GM10266 (cell line): ENCODE data around the gene ADK.
"Not testable (repeated sequence)": the region's sequence is repeated elsewhere in the genome, so short reads cannot be mapped to it uniquely, and the experiment has no call there.

Experiments used
- DNase-seq: peaks from one replicate; pipeline ENCODE4 v3.0.0; 2012; ENCODE audit errors: extremely low spot score
- CTCF ChIP-seq: IDR thresholded peaks from 2 replicates; pipeline ENCODE4 v1.5.1; 2012; ENCODE audit warnings: mild to moderate bottlenecking, low read depth; ENCODE audit not compliant: control insufficient read depth, insufficient read depth; ENCODE audit errors: missing control alignments

Gene ADK

GRCh38 chr10:74289951-74290350, 138.9 kb downstream of the ADK start:
- no peak for TF ChIP-seq CTCF
- no peak for DNase-seq

- no peak for DNase-seq
- TF ChIP-seq CTCF: no peak
These were observed 139.7 kb downstream of the ADK start for GRCh38 chr10:74290708-74291107.

- TF ChIP-seq CTCF: no peak
These were observed 141.9 kb downstream of the ADK start for GRCh38 chr10:74292871-74293427.

GRCh38 chr10:74293686-74294371, 142.8 kb downstream of the ADK start:
- DNase-seq: no peak
- no peak for TF ChIP-seq CTCF

More at GRCh38 chr10:74292871-74293427, 141.9 kb downstream of the ADK start:
- DNase-seq: no peak

- DNase-seq: no peak
- TF ChIP-seq CTCF: no peak
These were observed 146.5 kb downstream of the ADK start for GRCh38 chr10:74297389-74298080.

GRCh38 chr10:74300074-74300621, 149.1 kb downstream of the ADK start:
- not testable (repeated sequence) for DNase-seq

- TF ChIP-seq CTCF: no peak
- DNase-seq: no peak
These were observed 149.6 kb downstream of the ADK start for GRCh38 chr10:74300666-74301065.
